HL-60/S4 treated with retinoic acid at 250 ng/mL for 4 days and 3 days (cell line): Measurements from ENCODE around the gene NR1D1.

Source experiments
- in situ Hi-C: fragments of 300-500 bp; cut with MboI; formaldehyde crosslinking; loops from 2 replicates; pipeline ENCODE4 v1.7.0; 2022; ENCODE audit warnings: low sequenced_read_pairs

The NR1D1 gene

GRCh38 chr17:40097931-40098845 lies 2.2 kb downstream of the NR1D1 start:
- in situ Hi-C loops, result no loop called here

DNA sequence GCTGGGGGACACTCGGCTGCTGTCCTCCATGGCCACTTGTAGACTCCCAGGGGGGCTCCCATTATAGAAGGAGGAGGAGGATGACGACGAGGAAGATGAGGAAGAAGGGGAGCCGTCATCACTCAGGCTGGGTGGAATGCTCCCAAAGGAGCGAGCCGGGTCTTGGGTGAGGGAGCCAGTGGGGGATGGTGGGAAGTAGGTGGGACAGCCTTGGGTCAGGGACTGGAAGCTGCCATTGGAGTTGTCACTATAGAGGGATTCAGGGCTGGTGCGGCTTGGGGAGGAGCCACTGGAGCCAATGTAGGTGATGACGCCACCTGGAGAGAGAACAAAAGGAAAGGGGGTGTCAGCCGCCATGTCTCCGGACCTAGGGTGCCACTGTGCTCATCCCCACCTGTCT lies 3.3 kb downstream of the NR1D1 start:
- in situ Hi-C loops, result no loop called here

GRCh38 chr17:40095944-40096791 lies 4.2 kb downstream of the NR1D1 start:
- in situ Hi-C loops, result no loop called here

- in situ Hi-C loops, result no loop called here
Observed at GRCh38 chr17:40095351-40095943, 4.9 kb downstream of the NR1D1 start.

- in situ Hi-C loops, result no loop called here
Observed at GRCh38 chr17:40094874-40095273, 5.5 kb downstream of the NR1D1 start.

- in situ Hi-C loops, result no loop called here
Observed at GRCh38 chr17:40093580-40094201, 6.7 kb downstream of the NR1D1 start.

DNA sequence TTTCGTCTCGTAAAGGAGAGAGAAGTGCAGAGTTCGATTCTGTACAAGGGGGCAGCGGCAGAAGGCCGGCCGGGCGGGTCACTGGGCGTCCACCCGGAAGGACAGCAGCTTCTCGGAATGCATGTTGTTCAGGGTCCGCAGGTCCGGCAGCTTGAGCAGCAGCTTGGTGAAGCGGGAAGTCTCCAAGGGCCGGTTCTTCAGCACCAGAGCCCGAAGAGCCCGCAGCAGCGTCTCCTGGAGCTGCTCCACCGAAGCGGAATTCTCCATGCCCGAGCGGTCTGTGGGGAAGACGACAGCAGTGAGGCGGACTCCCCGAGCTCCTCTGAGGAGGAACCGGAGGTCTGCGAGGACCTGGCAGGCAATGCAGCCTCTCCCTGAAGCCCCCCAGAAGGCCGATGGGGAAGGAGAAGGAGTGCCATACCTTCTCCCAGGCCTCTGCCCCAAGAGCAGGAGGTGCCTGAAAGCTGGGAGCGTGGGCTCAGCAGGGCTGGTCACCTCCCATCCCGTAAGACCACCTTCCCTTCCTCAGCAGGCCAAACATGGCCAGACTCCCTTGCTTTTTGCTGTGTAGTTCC lies 7.3 kb downstream of the NR1D1 start:
- in situ Hi-C loops, result no loop called here

DNA sequence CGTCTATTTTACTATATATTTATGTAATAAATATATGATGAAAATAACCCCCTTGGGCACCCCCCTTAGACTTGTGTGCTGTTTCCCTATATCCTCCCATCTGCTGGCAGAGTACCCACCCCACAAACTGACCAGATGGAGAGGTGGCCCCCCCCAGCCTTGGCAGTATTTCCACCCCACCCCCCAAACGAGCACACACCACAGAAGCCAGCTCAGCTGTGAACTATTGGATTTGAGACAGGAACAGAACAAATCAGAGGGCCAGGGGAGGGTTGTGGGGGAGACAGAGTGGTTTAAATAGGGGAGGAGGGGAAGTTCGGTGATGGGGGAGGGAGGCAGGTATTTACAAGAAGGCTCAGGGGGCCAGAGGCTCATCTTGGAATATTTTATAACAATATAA lies 7.8 kb downstream of the NR1D1 start:
- in situ Hi-C loops, result no loop called here

DNA sequence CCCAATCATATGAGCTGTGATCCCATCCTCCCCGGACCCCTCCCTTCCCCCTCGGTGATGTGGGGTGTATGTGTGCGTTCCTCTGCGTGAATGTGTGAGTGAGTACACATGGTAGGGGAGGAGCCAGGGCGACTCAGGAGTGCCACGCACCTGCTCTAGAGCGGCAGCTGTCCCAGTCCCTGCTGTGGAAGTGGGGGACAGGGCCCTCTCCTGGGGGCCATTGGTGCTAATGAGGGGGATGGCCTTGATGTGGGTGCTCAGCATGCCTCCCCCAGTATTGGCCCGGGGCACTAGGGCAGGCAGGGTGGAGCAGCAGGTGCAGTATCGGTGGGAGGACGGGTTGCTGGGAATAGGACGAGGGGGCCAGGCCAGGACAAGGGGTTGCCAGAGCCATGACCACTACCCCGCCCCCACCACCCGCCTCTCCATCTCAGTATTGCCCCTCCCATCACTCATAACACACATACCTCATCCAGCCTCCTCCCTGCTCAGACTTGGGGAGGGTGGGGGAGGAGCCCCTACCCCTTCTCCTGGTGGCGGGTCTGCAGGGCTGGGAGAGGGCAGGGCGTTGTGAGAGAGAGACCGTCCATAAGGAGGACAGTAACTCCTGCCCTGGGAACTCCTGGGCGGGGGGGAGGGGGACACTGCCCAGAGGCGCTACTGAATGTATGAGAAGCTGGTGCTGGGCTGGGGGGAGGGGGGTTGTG lies 8.5 kb downstream of the NR1D1 start:
- in situ Hi-C loops, result no loop called here

- in situ Hi-C loops, result no loop called here
Observed at GRCh38 chr17:40090237-40091119, 9.9 kb downstream of the NR1D1 start.

GRCh38 chr17:40089077-40089895 lies 11.1 kb downstream of the NR1D1 start:
- in situ Hi-C loops, result no loop called here

DNA sequence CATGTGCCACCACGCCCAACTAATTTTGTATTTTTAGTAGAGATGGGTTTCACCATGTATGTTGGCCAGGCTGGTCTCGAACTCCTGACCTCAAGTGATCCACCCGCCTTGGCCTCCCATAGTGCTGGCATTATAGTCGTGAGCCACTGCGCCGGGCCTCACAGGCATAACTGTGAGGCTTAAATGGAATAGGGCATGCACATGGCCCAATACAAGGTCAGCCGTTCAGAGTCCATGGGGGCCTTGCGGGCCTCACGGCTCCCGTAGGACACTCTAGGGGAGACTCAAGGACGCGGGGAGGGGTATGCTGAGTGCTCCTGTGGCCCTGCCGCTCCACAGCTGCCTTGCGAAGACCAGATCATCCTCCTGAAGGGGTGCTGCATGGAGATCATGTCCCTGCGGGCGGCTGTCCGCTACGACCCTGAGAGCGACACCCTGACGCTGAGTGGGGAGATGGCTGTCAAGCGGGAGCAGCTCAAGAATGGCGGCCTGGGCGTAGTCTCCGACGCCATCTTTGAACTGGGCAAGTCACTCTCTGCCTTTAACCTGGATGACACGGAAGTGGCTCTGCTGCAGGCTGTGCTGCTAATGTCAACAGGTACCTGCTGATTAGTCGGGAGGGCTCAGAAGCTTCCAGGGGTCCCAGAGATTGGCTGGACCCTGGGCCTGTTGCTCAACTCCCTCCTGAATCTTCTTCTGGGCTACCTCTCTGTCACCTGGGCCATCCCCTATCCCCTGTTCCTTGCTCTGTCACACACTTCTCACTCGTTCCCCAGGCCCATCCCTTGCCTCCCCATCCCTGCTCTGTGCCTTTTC lies 12.3 kb downstream of the NR1D1 start:
- in situ Hi-C loops, result no loop called here

DNA sequence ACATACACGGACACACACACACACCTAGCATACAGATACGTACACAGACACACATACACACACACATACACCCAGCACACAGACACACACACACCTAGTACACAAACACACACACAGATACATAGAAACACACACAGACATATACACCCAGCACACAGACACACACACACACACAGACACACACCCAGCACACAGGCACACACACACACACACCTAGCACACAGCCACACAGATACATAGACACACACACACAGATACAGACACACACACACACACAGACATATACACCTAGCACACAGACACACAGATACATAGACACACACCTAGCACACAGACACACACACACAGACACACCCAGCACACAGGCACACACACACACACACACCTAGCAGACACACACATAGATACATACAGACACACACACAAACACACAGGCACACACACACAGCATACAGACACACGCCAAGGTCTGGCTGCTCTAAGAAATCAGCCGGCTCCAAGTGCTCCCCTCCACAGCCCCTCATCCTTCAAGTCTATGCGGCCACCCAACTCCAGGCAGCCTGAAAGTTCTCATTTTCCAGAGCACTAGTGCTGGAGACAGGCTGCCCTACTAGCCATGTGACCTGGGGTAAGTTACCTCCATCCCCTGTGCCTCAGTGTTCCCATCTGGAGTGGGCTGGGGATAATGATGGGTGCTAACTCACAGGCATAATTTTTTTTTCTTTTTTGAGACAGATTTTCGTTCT lies 13.2 kb downstream of the NR1D1 start:
- in situ Hi-C loops, result no loop called here

GRCh38 chr17:40086150-40087044 lies 14.0 kb downstream of the NR1D1 start:
- in situ Hi-C loops, result no loop called here

DNA sequence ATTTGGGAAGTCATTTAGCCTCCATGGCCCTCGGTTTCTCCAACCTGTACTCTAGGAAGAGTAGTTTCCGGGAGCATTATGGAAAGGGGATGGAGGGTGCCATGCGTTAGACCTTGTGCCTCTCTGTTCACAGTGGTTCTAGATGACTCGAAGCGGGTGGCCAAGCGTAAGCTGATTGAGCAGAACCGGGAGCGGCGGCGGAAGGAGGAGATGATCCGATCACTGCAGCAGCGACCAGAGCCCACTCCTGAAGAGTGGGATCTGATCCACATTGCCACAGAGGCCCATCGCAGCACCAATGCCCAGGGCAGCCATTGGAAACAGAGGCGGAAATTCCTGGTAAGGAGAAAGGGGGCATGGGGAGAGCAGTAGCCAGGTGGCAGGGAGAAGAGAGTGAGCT lies 15.9 kb downstream of the NR1D1 start:
- in situ Hi-C loops, result no loop called here

DNA sequence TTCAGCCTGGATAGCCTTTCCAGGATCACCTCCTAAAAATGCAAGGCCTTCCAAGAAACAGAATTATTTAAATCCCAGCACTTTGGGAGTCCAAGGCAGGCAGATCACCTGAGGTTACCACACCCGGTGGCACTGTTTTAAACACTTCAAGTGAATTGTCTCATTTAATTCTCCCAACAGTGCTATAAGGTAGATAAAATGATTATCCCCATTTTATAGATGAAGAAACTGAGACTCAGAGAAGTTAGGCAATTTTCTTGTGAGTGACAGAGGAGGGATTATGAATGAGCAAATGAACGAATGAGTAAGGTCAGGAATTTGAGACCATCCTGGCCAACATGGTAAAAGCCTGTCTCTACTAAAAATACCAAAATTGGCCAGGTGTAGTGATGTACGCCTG lies 20.8 kb downstream of the NR1D1 start:
- in situ Hi-C loops, result no loop called here
